NT2/D1 (cell line): ENCODE data around the gene DCP1A.
"Not testable (repeated sequence)": the region's sequence is repeated elsewhere in the genome, so short reads cannot be mapped to it uniquely, and the experiment has no call there.

ENCODE experiments used
- DNase-seq: peaks from one replicate; pipeline ENCODE4 v3.0.0-alpha.2; 2011; ENCODE audit warnings: low read depth, low spot score
- H3K27me3 ChIP-seq: 2 replicates; pipeline ENCODE4 v1.6.0; 2011; ENCODE audit warnings: mild to moderate bottlenecking; ENCODE audit not compliant: insufficient read length, insufficient read depth
- H3K36me3 ChIP-seq: 2 replicates; pipeline ENCODE4 v1.6.1; 2011; ENCODE audit warnings: mild to moderate bottlenecking, low read length, mixed read lengths; ENCODE audit not compliant: insufficient read depth, insufficient read length
- H3K4me1 ChIP-seq: 2 replicates; pipeline ENCODE4 v1.5.1; 2011; ENCODE audit not compliant: insufficient read depth, insufficient read length
- H3K4me3 ChIP-seq: 2 replicates; pipeline ENCODE4 v1.5.1; 2011; ENCODE audit warnings: low read depth; ENCODE audit not compliant: insufficient read length
- H3K9ac ChIP-seq: 2 replicates; pipeline ENCODE4 v1.6.0; 2011; ENCODE audit warnings: low read depth; ENCODE audit not compliant: insufficient read length
- H3K9me3 ChIP-seq: 2 replicates; pipeline ENCODE4 v1.5.1; 2011; ENCODE audit warnings: mild to moderate bottlenecking, low read length; ENCODE audit not compliant: insufficient read depth
- SUZ12 ChIP-seq: IDR thresholded peaks from 2 replicates; pipeline ENCODE4 v1.6.1; 2011; ENCODE audit not compliant: insufficient read length, insufficient read depth; ENCODE audit errors: extremely low read depth
- YY1 ChIP-seq: IDR thresholded peaks from 2 replicates; pipeline ENCODE4 v1.6.1; 2011; ENCODE audit not compliant: insufficient read length, insufficient read depth
- ZNF274 ChIP-seq: IDR thresholded peaks from 2 replicates; pipeline ENCODE4 v1.6.1; 2011; ENCODE audit warnings: mild to moderate bottlenecking, low read depth, low read length

The DCP1A gene

DNA sequence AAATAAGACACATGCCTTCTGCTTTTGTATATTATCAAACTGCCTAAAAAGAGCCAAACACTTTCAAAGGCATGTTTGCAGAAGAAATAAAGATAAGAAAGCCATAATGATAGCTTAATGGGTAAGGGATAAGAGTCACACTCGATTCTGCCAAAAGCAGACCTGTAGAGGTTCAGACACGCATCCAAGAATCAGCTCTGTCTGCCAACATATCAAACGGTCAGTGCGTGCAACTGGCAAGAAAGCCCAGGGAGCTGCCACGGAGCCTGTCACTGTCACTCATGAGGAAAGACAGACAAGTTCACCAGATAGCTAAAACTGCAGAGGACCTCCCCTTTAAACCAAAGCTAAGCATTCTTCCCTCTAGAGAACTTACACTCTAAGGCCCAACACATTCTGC is 23.2 kb downstream of the DCP1A start:
- Histone ChIP-seq H3K4me1 (no peaks in the 10 kb centered on the region), H3K9ac (no peak overlapping the region), H3K36me3 (peaks cover 47% of the 10 kb centered on the region), H3K27me3 (no peaks in the 10 kb centered on the region), H3K9me3 (no peaks in the 10 kb centered on the region; the same call in 1 of the 2 replicates), H3K4me3 (no peak overlapping the region)
- DNase-seq, result no peak
- TF ChIP-seq SUZ12, result no peak
- no peak for TF ChIP-seq YY1

DNA sequence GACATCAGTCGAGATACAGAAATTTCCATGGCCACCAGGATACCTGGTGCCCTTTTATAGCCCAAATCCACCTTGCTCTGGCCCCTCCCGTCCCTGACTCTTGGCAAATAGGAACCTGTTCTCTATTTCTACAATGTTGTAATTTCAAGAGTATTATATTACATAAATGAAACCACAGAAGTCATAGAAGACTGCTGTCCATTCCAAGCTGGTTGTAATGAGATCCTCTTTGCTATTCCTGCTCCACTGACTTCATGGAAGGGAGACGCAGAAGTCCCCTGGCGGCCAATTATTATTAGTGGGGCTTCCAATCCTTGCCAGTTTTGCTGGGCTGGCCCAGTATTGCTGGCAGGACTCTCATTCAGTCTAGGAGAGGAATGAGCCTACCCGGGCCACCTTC is 26.6 kb downstream of the DCP1A start:
- Histone ChIP-seq H3K36me3 (peaks cover 58% of the 10 kb centered on the region), H3K27me3 (no peaks in the 10 kb centered on the region), H3K9me3 (no peaks in the 10 kb centered on the region), H3K4me1 (no peaks in the 10 kb centered on the region), H3K4me3 (no peak overlapping the region), H3K9ac (no peak overlapping the region)
- DNase-seq, result no peak
- TF ChIP-seq SUZ12, result no peak
- no peak for TF ChIP-seq ZNF274
- no peak for TF ChIP-seq YY1

DNA sequence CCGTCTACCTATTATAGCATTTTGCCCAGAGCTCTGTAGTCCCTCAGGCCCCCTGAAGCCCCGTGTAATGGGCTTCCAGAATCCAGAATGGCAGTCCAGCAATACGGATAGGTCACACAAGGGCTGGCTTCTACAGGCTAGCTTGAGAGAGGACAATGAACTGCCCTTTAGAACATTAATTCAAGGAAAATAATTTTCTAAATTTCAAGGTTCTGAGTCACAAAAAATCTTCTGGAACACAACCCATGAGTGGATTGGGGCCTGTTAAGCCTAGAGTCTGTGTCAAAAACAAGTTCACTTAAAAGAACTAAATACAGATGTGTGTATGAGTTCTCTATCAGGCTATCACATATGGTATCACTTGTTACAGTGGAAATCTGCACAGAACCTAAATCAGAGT is 28.8 kb downstream of the DCP1A start:
- no peaks in the 10 kb centered on the region for H3K9me3 ChIP-seq
- H3K4me1 ChIP-seq, result no peaks in the 10 kb centered on the region
- H3K27me3 ChIP-seq, result no peaks in the 10 kb centered on the region
- no peak overlapping the region for H3K9ac ChIP-seq
- TF ChIP-seq ZNF274 (no peak), SUZ12 (no peak), YY1 (no peak)
- H3K36me3 ChIP-seq, result peaks cover 60% of the 10 kb centered on the region
- no peak for DNase-seq
- no peak overlapping the region for H3K4me3 ChIP-seq

DNA sequence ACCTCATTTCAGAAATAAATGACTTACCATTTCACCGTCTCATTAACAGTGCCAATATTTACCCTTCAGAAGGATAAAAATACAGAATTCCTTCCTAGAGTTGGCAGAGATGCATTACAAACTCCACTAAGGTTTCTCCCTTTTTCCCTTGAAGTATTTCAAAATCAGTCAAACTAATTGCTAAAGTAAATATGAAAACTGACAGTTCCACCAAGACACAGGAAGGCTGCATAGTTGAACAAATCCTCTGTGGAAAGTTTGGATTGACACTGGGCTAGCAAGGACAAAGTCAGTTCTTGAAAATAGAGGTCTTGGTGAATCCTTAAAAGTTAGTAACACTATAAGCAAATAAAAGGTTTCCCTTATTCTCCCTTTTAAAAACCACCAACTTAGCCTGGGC is 34.5 kb downstream of the DCP1A start:
- no peaks in the 10 kb centered on the region for H3K27me3 ChIP-seq
- TF ChIP-seq ZNF274 (no peak), YY1 (no peak), SUZ12 (no peak)
- H3K36me3 ChIP-seq, result peaks cover 75% of the 10 kb centered on the region
- DNase-seq, result no peak
- H3K9ac ChIP-seq, result no peak overlapping the region
- no peaks in the 10 kb centered on the region for H3K9me3 ChIP-seq
- no peaks in the 10 kb centered on the region for H3K4me1 ChIP-seq
- H3K4me3 ChIP-seq, result no peak overlapping the region

DNA sequence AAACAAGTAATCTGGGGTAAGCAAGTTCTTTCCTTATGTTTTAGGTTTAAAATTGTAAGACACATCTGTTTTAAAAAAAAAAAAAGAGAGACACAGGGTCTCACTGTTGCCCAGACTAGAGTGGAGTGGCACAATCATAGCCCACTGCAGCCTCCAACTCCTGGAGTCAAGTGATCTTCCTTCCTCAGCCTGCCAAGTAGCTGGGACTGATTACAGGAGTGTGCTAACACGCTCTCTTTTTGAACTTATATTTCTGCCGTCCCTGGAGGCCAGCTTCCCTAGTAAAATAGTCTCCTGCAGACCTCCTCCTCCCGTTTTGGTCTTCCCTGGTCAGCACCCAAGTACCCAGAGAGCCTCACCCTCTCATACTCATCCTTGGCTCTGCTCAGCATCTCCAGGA is 35.5 kb downstream of the DCP1A start:
- no peaks in the 10 kb centered on the region for H3K27me3 ChIP-seq
- no peak overlapping the region for H3K4me3 ChIP-seq
- H3K9ac ChIP-seq, result no peak overlapping the region
- peaks cover 74% of the 10 kb centered on the region for H3K36me3 ChIP-seq
- TF ChIP-seq SUZ12 (no peak), YY1 (no peak), ZNF274 (no peak)
- no peaks in the 10 kb centered on the region for H3K4me1 ChIP-seq
- no peaks in the 10 kb centered on the region for H3K9me3 ChIP-seq
- DNase-seq, result no peak

DNA sequence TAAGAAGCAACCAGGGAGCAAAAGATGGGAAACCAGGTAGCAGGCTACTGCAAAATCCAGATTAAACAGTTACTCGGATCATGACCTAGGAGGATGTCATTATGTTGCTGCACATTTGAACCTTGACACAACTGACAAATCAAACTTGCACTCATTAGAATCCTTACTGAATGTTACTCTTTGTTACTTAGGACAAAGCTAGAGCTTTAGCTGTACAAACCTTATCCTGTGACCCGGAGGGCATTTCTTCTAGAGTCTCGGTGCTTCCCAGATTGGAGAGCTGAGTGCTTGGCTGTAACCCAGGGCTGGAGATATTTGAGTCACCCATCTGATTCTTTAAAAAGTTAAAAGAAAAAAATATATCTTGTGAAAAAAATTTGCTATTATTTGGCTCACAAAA is 43.4 kb downstream of the DCP1A start:
- no peak overlapping the region for H3K4me3 ChIP-seq
- H3K4me1 ChIP-seq, result no peaks in the 10 kb centered on the region
- TF ChIP-seq ZNF274, result no peak
- TF ChIP-seq YY1, result no peak
- TF ChIP-seq SUZ12, result no peak
- H3K36me3 ChIP-seq, result peaks cover 42% of the 10 kb centered on the region
- no peak overlapping the region for H3K9ac ChIP-seq
- no peaks in the 10 kb centered on the region for H3K9me3 ChIP-seq
- no peak for DNase-seq
- no peaks in the 10 kb centered on the region for H3K27me3 ChIP-seq

DNA sequence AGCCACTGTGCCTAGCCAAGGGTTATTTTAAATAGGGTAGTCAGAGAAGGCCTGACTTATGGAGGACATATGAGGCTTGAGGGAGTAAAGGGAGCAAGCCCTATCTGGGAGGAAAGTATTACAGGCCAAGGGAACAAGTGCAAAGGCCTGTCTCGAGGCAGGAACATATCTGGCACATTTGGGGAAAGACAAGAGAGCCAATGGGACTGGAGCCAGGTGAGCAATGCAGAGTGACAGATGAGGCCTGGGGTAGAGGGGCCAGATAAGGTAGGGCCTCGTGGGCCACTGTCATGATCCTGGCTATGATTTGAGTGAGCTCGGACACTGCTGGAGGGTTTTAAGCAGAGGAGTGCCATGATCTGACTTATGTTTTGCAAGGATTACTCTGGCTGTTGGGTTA is 43.8 kb downstream of the DCP1A start:
- no peak overlapping the region for H3K4me3 ChIP-seq
- no peaks in the 10 kb centered on the region for H3K27me3 ChIP-seq
- no peak overlapping the region for H3K9ac ChIP-seq
- no peak for DNase-seq
- TF ChIP-seq SUZ12, result no peak
- no peak for TF ChIP-seq ZNF274
- no peak for TF ChIP-seq YY1
- no peaks in the 10 kb centered on the region for H3K4me1 ChIP-seq
- H3K36me3 ChIP-seq, result peaks cover 42% of the 10 kb centered on the region
- H3K9me3 ChIP-seq, result no peaks in the 10 kb centered on the region

DNA sequence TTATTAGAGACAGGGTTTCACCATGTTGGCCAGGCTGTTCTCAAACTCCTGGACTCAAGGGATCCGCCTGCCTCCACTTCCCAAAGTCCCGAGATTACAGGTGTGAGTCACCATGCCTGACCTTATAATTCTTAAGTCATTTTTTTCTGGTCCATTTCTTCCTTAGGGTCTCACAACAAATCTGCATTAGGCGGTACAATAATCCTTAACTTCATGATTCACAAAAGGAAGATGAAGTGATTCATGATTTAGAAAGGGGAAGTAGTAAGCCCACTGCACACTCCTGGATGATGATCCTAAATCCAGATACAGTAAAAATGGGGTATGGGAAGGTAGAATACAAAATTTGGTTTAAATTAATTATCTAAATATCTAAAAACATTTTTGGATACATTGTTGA is 46.5 kb downstream of the DCP1A start:
- Histone ChIP-seq H3K4me1 (no peaks in the 10 kb centered on the region), H3K9ac (no peak overlapping the region), H3K27me3 (no peaks in the 10 kb centered on the region), H3K4me3 (no peak overlapping the region), H3K36me3 (peaks cover 51% of the 10 kb centered on the region), H3K9me3 (no peaks in the 10 kb centered on the region)
- no peak for DNase-seq
- TF ChIP-seq YY1, result no peak
- no peak for TF ChIP-seq ZNF274
- no peak for TF ChIP-seq SUZ12

DNA sequence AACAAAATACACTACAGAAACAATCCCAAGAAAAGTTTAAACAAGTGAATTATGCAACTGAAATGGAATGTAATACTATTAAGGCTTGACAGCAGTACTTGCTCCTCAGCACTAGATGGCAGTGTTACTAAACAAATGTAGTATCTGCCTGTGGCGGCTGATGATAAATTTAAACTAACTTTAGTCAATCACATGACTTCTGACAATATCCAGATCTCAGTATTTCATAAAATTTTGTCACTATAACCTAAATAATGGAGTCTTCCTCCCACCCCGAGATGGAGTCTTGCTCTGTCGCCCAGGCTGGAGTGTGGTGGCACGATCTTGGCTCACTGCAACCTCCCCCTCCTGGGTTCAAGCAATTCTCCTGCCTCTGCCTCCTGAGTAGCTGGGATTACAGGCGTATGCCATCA is 47.7 kb downstream of the DCP1A start:
- H3K36me3 ChIP-seq, result peaks cover 50% of the 10 kb centered on the region
- H3K4me1 ChIP-seq, H3K9ac ChIP-seq, H3K27me3 ChIP-seq, H3K4me3 ChIP-seq, H3K9me3 ChIP-seq, DNase-seq: not testable (repeated sequence)
